GM12878 (cell line): Measurements from ENCODE around the gene TTC23.

Source experiments
- CTCF ChIP-seq, 3 experiments: IDR thresholded peaks in 2 of 3; conservative IDR thresholded peaks in 1 of 3; 2 replicates each; pipeline ENCODE4 v1.5.1; 2011; ENCODE audit warnings: low read depth in 3 of 3, low read length in 3 of 3, mild to moderate bottlenecking in 3 of 3, control low read depth in 2 of 3, moderate library complexity in 2 of 3, inconsistent platforms in 1 of 3, mixed read lengths in 1 of 3; ENCODE audit not compliant: control insufficient read depth in 2 of 3, insufficient read depth in 1 of 3; ENCODE audit errors: extremely low read depth in 1 of 3
- NBN ChIP-seq: fragments of 450-650 bp; IDR thresholded peaks from 2 replicates; pipeline ENCODE4 v1.6.1; 2016

GRCh38 chr15:99090938-99091337 lies 158.4 kb downstream of the TTC23 start:
- TF ChIP-seq CTCF (IDR thresholded peaks at IDR 0.05 in 2 of 3, conservative IDR thresholded peaks at IDR 0.05 in 1 of 3; ENCODE audit: control insufficient read depth in 2 of 3, extremely low read depth in 1 of 3, insufficient read depth in 1 of 3, low read depth in 3 of 3, low read length in 3 of 3) (no peak), NBN (no peak)
